Hepatic stellate cell (primary cell): ENCODE results near the gene NLRP1.
A peak's percentile ranks its signal among the peaks of the same experiment; 100 is the strongest.

Experiments
- DNase-seq: peaks from one replicate; pipeline ENCODE4 v3.0.0; 2011; ENCODE audit warnings: low spot score

Gene NLRP1

GRCh38 chr17:5557485-5557884, 26.8 kb downstream of the NLRP1 start:
- peak; percentile 42 for DNase-seq

DNA sequence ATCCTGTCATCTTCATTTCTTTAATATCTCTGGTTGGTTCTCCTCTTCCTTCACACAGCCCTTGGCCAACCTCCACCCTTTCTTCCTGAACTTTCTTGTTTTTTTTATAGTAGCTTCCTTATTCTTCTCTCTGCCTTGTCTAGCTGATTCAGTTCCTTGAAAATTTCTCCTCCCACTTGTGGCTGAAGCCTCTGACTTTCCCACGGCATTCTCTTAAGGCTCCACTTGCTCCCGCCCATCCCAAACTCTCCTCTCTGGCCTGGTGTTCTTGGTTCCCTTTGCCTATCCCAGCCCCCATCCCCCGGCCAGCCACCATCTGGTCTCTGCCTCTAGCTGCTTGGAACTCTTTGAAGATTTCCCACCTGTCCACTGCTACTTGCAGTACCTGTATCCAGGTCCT, 29.1 kb downstream of the NLRP1 start:
- peak; percentile 88 for DNase-seq

GRCh38 chr17:5553479-5553878, 30.8 kb downstream of the NLRP1 start:
- no peak for DNase-seq

- no peak for DNase-seq
Measured at GRCh38 chr17:5552841-5553240, 31.5 kb downstream of the NLRP1 start.

DNA sequence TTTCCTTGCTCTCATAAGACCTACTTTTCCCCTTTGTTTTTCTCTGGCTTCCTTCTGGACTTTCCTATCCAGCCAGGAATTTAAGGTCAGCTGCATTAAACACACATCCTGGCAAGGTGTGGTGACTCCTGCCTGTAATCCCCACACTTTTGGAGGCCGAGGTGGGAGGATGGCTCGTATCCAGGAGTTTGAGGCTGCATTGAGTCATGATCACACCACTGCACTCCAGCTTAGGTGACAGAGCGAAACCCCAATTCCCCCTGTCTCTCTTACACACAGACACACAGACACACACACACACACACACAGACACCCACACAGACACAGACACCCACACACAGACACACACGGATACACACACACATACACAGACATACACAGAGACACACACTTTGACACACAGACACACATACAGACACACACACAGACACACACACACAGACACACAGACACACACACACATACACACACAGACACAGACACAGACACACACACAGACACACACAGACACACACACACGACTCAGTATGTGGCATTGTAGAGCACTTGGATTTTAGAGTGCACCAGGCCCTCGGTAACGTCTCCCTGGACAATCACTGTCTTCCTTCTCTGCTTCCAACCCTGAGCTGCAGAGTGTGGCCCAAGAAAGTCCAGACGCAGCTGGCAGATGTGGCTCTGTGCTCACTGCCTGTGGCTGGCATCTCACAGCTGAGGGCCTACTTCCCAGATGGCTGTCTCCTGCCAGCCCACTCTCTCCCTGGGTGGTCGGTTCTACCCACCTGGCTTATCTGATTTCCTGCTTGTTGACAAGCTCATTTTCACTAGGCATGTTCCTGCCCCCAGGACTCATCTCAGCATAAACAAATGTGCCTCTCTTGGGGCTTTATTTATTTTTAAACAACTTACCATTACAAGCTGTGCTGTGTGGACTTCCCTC, 39.0 kb downstream of the NLRP1 start:
- no peak for DNase-seq

GRCh38 chr17:5544115-5544514, 40.2 kb downstream of the NLRP1 start:
- no peak for DNase-seq

DNA sequence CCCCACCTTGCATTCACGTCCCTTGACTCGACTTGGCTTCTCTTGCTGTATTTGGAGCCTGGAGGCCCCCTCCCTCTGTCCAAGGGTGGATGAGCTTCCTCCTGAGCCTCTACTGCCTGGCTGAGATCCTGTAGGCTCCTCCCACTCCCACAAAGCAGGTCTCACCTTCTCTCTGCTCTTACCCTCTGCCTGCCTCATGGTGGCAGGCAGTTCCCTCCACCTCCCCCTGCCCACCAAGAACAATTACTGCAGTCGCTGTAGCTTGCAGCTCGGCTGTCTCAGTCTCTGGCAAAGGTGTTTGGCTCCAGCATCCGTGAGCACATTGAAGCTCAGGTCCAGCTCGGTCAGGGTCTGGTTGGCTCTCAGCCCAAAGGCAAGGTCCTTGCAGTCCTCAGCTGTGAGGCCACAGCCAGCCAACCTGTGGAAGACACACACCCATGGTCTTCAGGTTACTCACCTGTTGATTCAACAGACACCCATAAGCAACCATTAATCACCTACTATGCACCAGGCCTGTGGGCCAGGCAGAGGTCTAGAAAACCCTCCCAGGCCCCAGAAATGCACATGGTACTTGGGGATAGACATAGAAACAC, 42.6 kb downstream of the NLRP1 start:
- DNase-seq = no peak

DNA sequence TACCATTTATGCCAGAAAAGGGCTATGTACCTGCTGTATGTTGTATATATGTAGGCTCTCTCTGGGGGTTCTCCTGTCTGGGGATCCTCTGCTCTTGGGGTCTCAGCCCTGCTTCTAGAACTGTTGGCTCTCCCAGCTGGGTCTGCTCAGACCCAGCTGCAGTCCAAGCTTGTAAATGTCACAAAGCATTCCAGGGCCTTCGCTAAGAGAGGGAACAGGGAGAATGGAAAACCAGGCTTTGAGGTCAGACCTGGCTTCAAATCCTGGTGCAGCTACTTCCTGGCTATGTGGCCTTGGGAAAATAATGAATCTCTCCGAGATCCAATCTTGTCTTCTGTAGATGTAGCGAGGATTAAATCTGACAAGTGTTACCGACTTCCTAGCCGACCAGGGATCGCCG, 44.0 kb downstream of the NLRP1 start:
- DNase-seq = no peak

DNA sequence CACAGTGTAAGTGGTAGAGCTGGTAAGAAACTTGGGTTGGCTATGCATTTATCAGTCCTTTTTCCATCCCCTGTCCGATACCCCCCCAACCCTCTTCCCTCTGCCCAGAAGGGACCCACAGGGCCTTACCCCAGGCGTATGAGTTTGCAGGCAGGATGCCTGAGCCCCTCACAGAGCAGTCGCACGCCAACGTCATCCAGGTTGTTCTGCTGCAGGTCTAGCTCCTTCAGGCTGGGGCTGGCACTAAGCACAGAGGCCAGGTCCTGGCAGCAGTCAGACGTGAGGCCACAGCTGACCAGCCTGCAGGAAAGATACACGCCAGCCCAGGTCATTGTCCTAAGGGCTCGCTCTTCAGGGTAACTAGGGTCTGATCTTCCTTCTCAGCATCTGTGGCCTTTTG, 45.0 kb downstream of the NLRP1 start:
- no peak for DNase-seq

DNA sequence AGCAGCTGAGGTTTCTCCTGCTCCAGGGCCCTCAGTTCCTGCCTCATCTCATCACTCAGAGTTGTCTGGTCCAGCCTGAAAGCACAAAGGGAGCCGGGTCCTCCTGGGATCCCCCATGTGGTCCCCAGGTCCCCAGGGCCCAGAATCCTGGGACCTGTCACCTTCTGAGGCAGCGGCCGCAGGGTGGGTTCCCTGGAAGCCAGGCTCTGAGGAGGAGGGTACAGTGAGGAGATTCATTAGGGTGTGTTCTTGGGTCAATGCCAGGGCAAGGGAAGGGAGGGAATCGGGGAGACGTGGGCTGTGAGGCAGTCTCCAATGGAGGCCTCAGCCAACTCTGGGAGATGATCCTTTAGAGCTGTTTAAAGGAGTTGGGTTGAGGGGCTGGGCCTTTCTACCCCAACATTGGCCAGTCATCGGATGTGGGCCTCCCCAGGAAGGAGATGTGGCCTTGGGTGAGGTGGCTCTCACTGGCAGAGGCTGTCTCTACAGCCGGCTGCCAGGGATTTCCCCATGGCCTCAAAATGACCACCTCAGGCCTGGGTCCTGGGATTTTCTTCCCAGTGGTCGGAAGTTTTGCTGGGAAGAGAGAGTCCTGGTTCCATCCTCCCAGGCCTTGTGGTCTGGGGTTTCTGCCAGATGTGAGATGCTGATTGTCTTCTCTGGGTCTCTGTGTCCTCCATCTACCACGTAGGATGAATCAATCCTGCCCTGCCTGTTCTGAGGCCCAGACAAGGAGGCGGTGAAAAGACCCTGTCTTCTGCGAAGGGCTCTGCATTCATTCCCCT, 47.3 kb downstream of the NLRP1 start:
- no peak for DNase-seq

DNA sequence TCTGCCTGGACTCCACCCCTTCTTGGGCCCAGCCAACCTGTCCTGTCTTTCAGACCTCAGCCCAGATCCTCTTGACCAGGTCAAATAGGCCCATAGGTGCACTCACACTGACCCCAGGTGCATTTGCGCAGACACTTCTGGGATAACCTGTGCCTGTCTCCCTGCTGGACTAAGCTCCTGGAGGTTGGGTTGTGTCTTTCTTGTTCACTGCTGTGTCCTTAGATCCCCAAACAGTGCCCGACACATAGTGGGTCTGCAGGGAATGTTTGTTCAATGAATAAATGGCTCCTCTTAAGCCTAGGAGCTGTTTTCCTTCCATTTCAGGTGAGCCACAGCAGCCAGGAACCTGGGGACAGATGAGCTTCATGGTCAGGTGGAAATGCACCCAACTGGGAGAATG, 48.9 kb downstream of the NLRP1 start:
- DNase-seq = no peak

DNA sequence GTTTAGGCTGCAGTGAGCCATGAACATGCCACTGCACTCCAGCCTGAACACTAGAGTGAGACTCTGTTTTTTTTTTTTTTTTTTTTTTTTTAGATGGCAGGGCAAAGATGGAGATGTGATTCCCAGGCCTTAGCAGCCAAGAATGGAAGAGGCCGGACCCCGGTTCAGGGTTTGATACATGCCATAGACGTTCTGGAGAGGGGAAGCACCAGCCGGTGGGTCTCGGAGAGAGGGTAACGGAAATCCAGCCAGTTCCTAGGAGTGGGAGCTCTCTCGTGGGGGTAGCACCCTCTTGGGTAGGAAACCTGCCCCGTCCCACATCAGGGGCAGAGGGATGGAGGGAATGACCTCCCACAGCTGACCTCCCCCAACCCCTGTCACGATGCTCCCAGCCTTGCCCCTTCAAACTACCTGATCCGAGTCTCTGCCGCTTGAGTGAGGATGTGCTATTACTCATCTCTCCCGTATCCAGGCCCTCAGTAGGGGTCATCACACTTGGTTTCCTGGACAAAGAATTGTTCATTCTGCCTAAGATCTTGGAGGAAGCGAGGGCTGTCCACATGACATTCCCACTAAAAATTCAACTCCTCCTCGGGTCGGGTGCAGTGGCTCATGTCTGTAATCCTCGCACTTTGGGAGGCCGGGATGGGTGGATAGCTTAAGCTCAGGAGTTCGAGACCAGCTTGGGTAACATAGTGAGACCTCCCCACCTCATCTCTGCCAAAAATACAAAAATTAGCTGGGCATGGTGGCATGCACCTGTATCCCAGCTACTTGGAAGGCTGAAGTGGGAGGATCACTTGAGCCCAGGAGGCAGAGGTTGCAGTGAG, 50.6 kb downstream of the NLRP1 start:
- no peak for DNase-seq

- DNase-seq = no peak
Measured at GRCh38 chr17:5532581-5532980, 51.7 kb downstream of the NLRP1 start.

DNA sequence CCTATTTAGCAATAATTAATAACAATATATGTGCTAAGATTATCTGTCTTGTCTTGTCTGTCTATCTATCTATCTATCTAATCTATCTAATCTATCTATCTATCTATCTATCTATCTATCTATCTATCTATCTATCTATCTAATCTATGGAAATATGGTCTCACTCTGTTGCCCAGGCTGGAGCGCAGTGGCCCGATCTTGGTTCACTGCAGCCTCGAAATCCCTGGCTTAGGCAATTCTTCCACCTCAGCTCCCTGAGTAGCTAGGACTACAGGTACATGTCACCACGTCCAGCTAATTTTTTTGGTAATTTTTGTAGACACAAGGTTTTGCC, 53.3 kb downstream of the NLRP1 start:
- DNase-seq = no peak

- no peak for DNase-seq
Measured at GRCh38 chr17:5530265-5531084, 53.8 kb downstream of the NLRP1 start.

- DNase-seq = no peak
Measured at GRCh38 chr17:5527601-5528250, 56.6 kb downstream of the NLRP1 start.

- peak; percentile 97 for DNase-seq
Measured at GRCh38 chr17:5526821-5527598, 57.3 kb downstream of the NLRP1 start.

DNA sequence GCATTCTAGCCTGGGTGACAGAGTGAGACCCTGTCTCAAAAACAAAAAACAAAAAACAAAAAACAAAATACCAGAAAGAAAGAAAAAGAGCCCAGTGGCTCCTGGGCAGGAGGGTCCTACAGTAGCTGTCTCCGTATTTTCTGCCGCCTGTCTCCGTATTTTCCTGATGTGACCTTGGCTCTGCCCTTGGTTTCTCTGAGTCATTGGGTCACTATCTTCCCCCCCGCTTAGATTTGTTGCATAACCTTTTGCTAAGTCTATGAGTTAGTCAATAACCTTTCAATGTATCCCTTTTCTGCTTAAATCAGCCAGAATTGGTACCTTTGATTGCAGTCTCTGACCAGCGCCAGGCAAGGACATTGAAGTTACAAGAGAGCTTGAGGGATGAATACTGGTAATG, 61.1 kb downstream of the NLRP1 start:
- no peak for DNase-seq

DNA sequence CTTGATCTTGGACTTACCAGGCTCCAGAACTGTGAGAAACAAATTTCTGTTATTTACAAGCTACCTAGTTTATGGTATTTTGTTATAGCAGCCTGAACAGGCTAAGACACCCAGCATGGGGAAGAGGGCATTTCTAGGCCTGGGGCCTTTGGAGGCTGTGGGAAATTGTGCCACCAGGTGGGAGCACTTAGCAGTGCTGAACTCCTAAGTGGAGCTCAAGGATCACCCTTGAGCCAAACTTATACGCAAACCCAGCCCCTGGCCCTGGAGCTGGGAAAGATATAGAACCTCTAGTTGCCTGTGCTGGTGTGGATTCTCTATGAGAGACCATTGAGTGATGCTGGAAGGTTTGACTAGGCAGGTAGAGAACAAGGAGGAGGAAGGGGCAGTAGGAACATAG, 61.8 kb downstream of the NLRP1 start:
- no peak for DNase-seq
